Tibial nerve (tissue), 3 donors: ENCODE measurements around the gene IGF1R.

Experiments used
- POLR2A ChIP-seq, 2 donors: fragments of 450-650 bp; IDR thresholded peaks; one replicate each; pipeline ENCODE4 v1.6.1; 2017; ENCODE audit warnings: antibody characterized with exemption in 2 of 2, mild to moderate bottlenecking in 2 of 2, moderate library complexity in 2 of 2
- TF ChIP-seq, protein P1 (sequence below), 5 experiments: fragments of 200-600 bp in 3 of 5; fragments of 450-650 bp in 2 of 5; sonication (generic) in 3 of 5; IDR thresholded peaks; one replicate each; pipeline ENCODE4 v1.5.1; 2016 to 2019; ENCODE audit warnings: antibody characterized with exemption in 5 of 5, mild to moderate bottlenecking in 3 of 5, moderate library complexity in 2 of 5

- TF ChIP-seq, protein P1, sequence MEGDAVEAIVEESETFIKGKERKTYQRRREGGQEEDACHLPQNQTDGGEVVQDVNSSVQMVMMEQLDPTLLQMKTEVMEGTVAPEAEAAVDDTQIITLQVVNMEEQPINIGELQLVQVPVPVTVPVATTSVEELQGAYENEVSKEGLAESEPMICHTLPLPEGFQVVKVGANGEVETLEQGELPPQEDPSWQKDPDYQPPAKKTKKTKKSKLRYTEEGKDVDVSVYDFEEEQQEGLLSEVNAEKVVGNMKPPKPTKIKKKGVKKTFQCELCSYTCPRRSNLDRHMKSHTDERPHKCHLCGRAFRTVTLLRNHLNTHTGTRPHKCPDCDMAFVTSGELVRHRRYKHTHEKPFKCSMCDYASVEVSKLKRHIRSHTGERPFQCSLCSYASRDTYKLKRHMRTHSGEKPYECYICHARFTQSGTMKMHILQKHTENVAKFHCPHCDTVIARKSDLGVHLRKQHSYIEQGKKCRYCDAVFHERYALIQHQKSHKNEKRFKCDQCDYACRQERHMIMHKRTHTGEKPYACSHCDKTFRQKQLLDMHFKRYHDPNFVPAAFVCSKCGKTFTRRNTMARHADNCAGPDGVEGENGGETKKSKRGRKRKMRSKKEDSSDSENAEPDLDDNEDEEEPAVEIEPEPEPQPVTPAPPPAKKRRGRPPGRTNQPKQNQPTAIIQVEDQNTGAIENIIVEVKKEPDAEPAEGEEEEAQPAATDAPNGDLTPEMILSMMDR (IDR thresholded peaks at IDR 0.05) = no peak
- no peak for TF ChIP-seq POLR2A (IDR thresholded peaks at IDR 0.05)
Observed at GRCh38 chr15:98941595-98942255, 293.4 kb downstream of the IGF1R start.
